WTC11 (cell line): ENCODE data around the gene KIF13A. TPM values are rescaled to one million over a fixed set of nuclear protein-coding genes. Genes with fewer than 3 reads are reported as not detected.

Source experiments
- ATAC-seq: fragments of 200-7000 bp; cut with Tn5 transposase; 2 replicates; pipeline ENCODE4 v1.10.0; 2021; ENCODE audit warnings: mild to moderate bottlenecking, moderate library complexity
- CTCF ChIA-PET: fragments of 300-600 bp; sonication (Branson Sonifier 250); formaldehyde crosslinking; loops from one replicate; lab custom pipeline; 2021; ENCODE audit warnings: antibody characterized with exemption; lab: Charles Lee
- POLR2A ChIA-PET: fragments of 350-600 bp; sonication (Branson Sonifier 250); formaldehyde crosslinking; loops from one replicate; lab custom pipeline; 2021; ENCODE audit warnings: antibody characterized with exemption; lab: Charles Lee
- DNase-seq: peaks from one replicate; pipeline ENCODE4 v3.0.0; 2021; ENCODE audit warnings: low spot score
- H3K27ac Mint-ChIP-seq: 2 replicates; pipeline ENCODE4 v1.8.0; 2021; ENCODE audit warnings: mixed read lengths
- H3K27me3 Mint-ChIP-seq: 2 replicates; pipeline ENCODE4 v1.8.0; 2021; ENCODE audit warnings: low read depth, mild to moderate bottlenecking, moderate library complexity, mixed read lengths
- H3K36me3 Mint-ChIP-seq: 2 replicates; pipeline ENCODE4 v1.8.0; 2021; ENCODE audit warnings: mixed read lengths
- H3K4me1 Mint-ChIP-seq: 2 replicates; pipeline ENCODE4 v1.8.0; 2022; ENCODE audit warnings: mixed read lengths
- H3K4me3 Mint-ChIP-seq: 2 replicates; pipeline ENCODE4 v1.8.0; 2021; ENCODE audit warnings: mild to moderate bottlenecking, moderate library complexity, mixed read lengths
- H3K9me3 Mint-ChIP-seq: 2 replicates; pipeline ENCODE4 v1.8.0; 2021; ENCODE audit warnings: mixed read lengths
- CDX4 ChIP-seq: fragments of 250-450 bp; sonication (Bioruptor Pico); IDR thresholded peaks from 2 replicates; pipeline ENCODE4 v1.9.0; 2021; ENCODE audit warnings: moderate library complexity, mild to moderate bottlenecking, inconsistent platforms, borderline replicate concordance
- CTCF ChIP-seq: fragments of 200-600 bp; IDR thresholded peaks from 2 replicates; pipeline ENCODE4 v1.8.0; 2022; ENCODE audit warnings: antibody characterized with exemption
- ELF4 ChIP-seq: sonication (generic); formaldehyde crosslinking; IDR thresholded peaks from 2 replicates; pipeline ENCODE4 v1.8.1; 2022; ENCODE audit warnings: low read depth, mild to moderate bottlenecking, moderate library complexity, missing genetic modification reagents
- EMX1 ChIP-seq: fragments of 250-450 bp; sonication (Bioruptor Pico); IDR thresholded peaks from 2 replicates; pipeline ENCODE4 v1.8.0; 2021; ENCODE audit warnings: mild to moderate bottlenecking
- FOXJ3 ChIP-seq: sonication (generic); formaldehyde crosslinking; IDR thresholded peaks from 2 replicates; pipeline ENCODE4 v1.9.0; 2021; ENCODE audit warnings: missing genetic modification reagents, mild to moderate bottlenecking, borderline replicate concordance
- GABPB1 ChIP-seq: sonication (generic); formaldehyde crosslinking; IDR thresholded peaks from 2 replicates; pipeline ENCODE4 v1.8.1; 2023; ENCODE audit warnings: mild to moderate bottlenecking, missing genetic modification reagents
- GTF2I ChIP-seq: fragments of 250-450 bp; sonication (Bioruptor Pico); conservative IDR thresholded peaks from 2 replicates; pipeline ENCODE4 v1.4.0; 2021; ENCODE audit warnings: mild to moderate bottlenecking
- IRF1 ChIP-seq: sonication (generic); formaldehyde crosslinking; IDR thresholded peaks from 2 replicates; pipeline ENCODE4 v1.8.0; 2023; ENCODE audit warnings: missing genetic modification reagents
- JUN ChIP-seq: sonication (generic); formaldehyde crosslinking; IDR thresholded peaks from 2 replicates; pipeline ENCODE4 v1.8.0; 2023; ENCODE audit warnings: mild to moderate bottlenecking, missing genetic modification reagents
- MXD4 ChIP-seq: fragments of 250-450 bp; sonication (Bioruptor Pico); IDR thresholded peaks from 2 replicates; pipeline ENCODE4 v1.8.0; 2021; ENCODE audit warnings: mild to moderate bottlenecking, moderate library complexity, borderline replicate concordance
- MYBL2 ChIP-seq: sonication (generic); formaldehyde crosslinking; IDR thresholded peaks from 2 replicates; pipeline ENCODE4 v1.8.1; 2023; ENCODE audit warnings: mild to moderate bottlenecking, moderate library complexity, missing genetic modification reagents
- SP1 ChIP-seq: sonication (generic); formaldehyde crosslinking; conservative IDR thresholded peaks from 2 replicates; pipeline ENCODE4 v1.8.1; 2022; ENCODE audit warnings: missing genetic modification reagents
- TEAD4 ChIP-seq: sonication (generic); formaldehyde crosslinking; IDR thresholded peaks from 2 replicates; pipeline ENCODE4 v1.8.0; 2022; ENCODE audit warnings: mild to moderate bottlenecking, missing genetic modification reagents
- TP53 ChIP-seq: sonication (generic); formaldehyde crosslinking; IDR thresholded peaks from 2 replicates; pipeline ENCODE4 v1.8.1; 2023; ENCODE audit warnings: mild to moderate bottlenecking, missing genetic modification reagents
- USF2 ChIP-seq: sonication (generic); formaldehyde crosslinking; IDR thresholded peaks from 2 replicates; pipeline ENCODE4 v1.8.1; 2023; ENCODE audit warnings: mild to moderate bottlenecking, missing genetic modification reagents, moderate library complexity
- ZNF138 ChIP-seq: sonication (generic); formaldehyde crosslinking; conservative IDR thresholded peaks from 2 replicates; pipeline ENCODE4 v1.8.1; 2022; ENCODE audit warnings: mild to moderate bottlenecking, moderate library complexity, missing genetic modification reagents
- ZNF232 ChIP-seq: sonication (generic); formaldehyde crosslinking; IDR thresholded peaks from 2 replicates; pipeline ENCODE4 v1.8.0; 2022; ENCODE audit warnings: mild to moderate bottlenecking, missing genetic modification reagents
- ZNF425 ChIP-seq: fragments of 250-450 bp; sonication (Bioruptor Pico); conservative IDR thresholded peaks from 2 replicates; pipeline ENCODE4 v1.9.0; 2021; ENCODE audit warnings: mild to moderate bottlenecking
- ZNF512 ChIP-seq: sonication (generic); formaldehyde crosslinking; IDR thresholded peaks from 2 replicates; pipeline ENCODE4 v1.8.1; 2022; ENCODE audit warnings: missing genetic modification reagents, borderline replicate concordance
- ZNF532 ChIP-seq: fragments of 250-450 bp; sonication (Bioruptor Pico); IDR thresholded peaks from 2 replicates; pipeline ENCODE4 v1.9.0; 2021; ENCODE audit warnings: mild to moderate bottlenecking, borderline replicate concordance
- total RNA-seq: library from RNA; stranded (reverse); gene quantifications from 3 replicates; pipeline ENCODE4 v1.2.3, GENCODE V29; 2021

The KIF13A gene
- total RNA-seq, 1 experiment from 2014 or later = 32.7 TPM

- H3K9me3 Mint-ChIP-seq = peaks cover 9% of the 10 kb centered on the region
- DNase-seq (no peak), ATAC-seq (no peak)
- H3K4me3 Mint-ChIP-seq = no peak overlapping the region
- ChIA-PET CTCF (interaction anchor here (0.6 to 1.9 kb wide), 2 partner anchors 12 to 123 kb away, joined by 3 to 4 read pairs; no protein-coding TSS in a partner anchor), POLR2A (no interaction called here)
- H3K36me3 Mint-ChIP-seq = peaks cover 29% of the 10 kb centered on the region
- H3K4me1 Mint-ChIP-seq = peaks cover 6% of the 10 kb centered on the region
- H3K27ac Mint-ChIP-seq = no peak overlapping the region
- H3K27me3 Mint-ChIP-seq = no peaks in the 10 kb centered on the region
- TF ChIP-seq GABPB1 (CRISPR knock-in tag) = no peak
- TF ChIP-seq MXD4 (CRISPR knock-in tag) = no peak
- no peak for TF ChIP-seq ZNF138 (CRISPR knock-in tag)
- no peak for TF ChIP-seq USF2 (CRISPR knock-in tag)
- TF ChIP-seq ZNF232 = no peak
- no peak for TF ChIP-seq CDX4 (CRISPR knock-in tag)
- TF ChIP-seq ZNF512 = no peak
- TF ChIP-seq CTCF = no peak
- TF ChIP-seq MYBL2 (CRISPR knock-in tag) = no peak
Observed at GRCh38 chr6:17816921-17817611, 170.4 kb downstream of the KIF13A start.

- POLR2A ChIA-PET = no interaction called here
- no peak for TF ChIP-seq FOXJ3
- no peak for TF ChIP-seq SP1 (CRISPR knock-in tag)
- TF ChIP-seq ZNF532 (CRISPR knock-in tag) = no peak
- no peak for TF ChIP-seq TEAD4 (CRISPR knock-in tag)
- TF ChIP-seq JUN (CRISPR knock-in tag) = no peak
- TF ChIP-seq GTF2I (CRISPR knock-in tag) = no peak
- TF ChIP-seq IRF1 (CRISPR knock-in tag) = no peak
- no peak for TF ChIP-seq EMX1
- TF ChIP-seq TP53 (CRISPR knock-in tag) = no peak
- no peak for TF ChIP-seq ZNF425 (CRISPR knock-in tag)
- no peak for TF ChIP-seq GABPB1 (CRISPR knock-in tag)
- TF ChIP-seq ELF4 (CRISPR knock-in tag) = no peak
Observed at GRCh38 chr6:17813542-17813941, 173.9 kb downstream of the KIF13A start.

More at GRCh38 chr6:17813542-17813941, 173.9 kb downstream of the KIF13A start:
- Mint-ChIP-seq H3K4me3 (no peak overlapping the region), H3K4me1 (no peaks in the 10 kb centered on the region), H3K27ac (no peak overlapping the region), H3K9me3 (peaks cover 9% of the 10 kb centered on the region), H3K27me3 (no peaks in the 10 kb centered on the region), H3K36me3 (peaks cover 33% of the 10 kb centered on the region)
- DNase-seq = no peak
- CTCF ChIA-PET = interaction anchor here (0.6 to 0.7 kb wide), 3 partner anchors 10 to 224 kb away, joined by 3 to 4 read pairs (median 4); no protein-coding TSS in a partner anchor
- no peak for ATAC-seq
